PC-3 (cell line): ENCODE results near the gene NRDC. TPM values are rescaled to one million over a fixed set of nuclear protein-coding genes. Genes with fewer than 3 reads are reported as not detected.

Source experiments
- ATAC-seq: fragments of 200-7000 bp; cut with Tn5 transposase; 2 replicates; pipeline ENCODE4 v1.9.1; 2020; ENCODE audit warnings: mild to moderate bottlenecking, moderate library complexity
- BruUV-seq: library from RNA; stranded (reverse); fragments of 400-500 nt; replicated peaks from 2 replicates; lab custom pipeline; 2021; lab: Mats Ljungman, UMichigan
- CTCF ChIA-PET: fragments of 300-600 bp; sonication (Branson Sonifier 250); formaldehyde crosslinking; loops from one replicate; lab custom pipeline; 2022; ENCODE audit warnings: antibody characterized with exemption; lab: Charles Lee
- POLR2A ChIA-PET: fragments of 300-600 bp; sonication (Branson Sonifier 250); formaldehyde crosslinking; loops from one replicate; lab custom pipeline; 2022; ENCODE audit warnings: antibody characterized with exemption; ENCODE audit not compliant: unreplicated experiment; lab: Charles Lee
- DNase-seq: peaks from one replicate; pipeline ENCODE4 v3.0.0-alpha.2; 2015
- H2AFZ ChIP-seq: fragments of 300-600 bp; sonication (generic); 2 replicates; pipeline ENCODE4 v1.6.0; 2016; ENCODE audit warnings: antibody characterized with exemption, low read length
- H3F3A ChIP-seq: fragments of 300-600 bp; sonication (generic); one replicate; pipeline ENCODE4 v1.6.0; 2017; ENCODE audit warnings: antibody characterized with exemption, low read length, control low read depth, mild to moderate bottlenecking; ENCODE audit not compliant: unreplicated experiment
- H3K27ac ChIP-seq: fragments of 300-600 bp; sonication (generic); 2 replicates; pipeline ENCODE4 v1.5.1; 2016; ENCODE audit warnings: mild to moderate bottlenecking, low read length
- H3K27me3 ChIP-seq: fragments of 300-600 bp; sonication (generic); 2 replicates; pipeline ENCODE4 v1.6.1; 2016; ENCODE audit warnings: low read length, mixed read lengths
- H3K36me3 ChIP-seq: fragments of 300-600 bp; sonication (generic); 2 replicates; pipeline ENCODE4 v1.6.1; 2016; ENCODE audit warnings: low read depth, mixed run types, low read length, mixed read lengths
- H3K4me1 ChIP-seq: fragments of 300-600 bp; sonication (generic); 2 replicates; pipeline ENCODE4 v1.5.1; 2016; ENCODE audit warnings: low read length; ENCODE audit not compliant: insufficient read depth
- H3K4me2 ChIP-seq: fragments of 300-600 bp; sonication (generic); 2 replicates; pipeline ENCODE4 v1.6.0; 2016; ENCODE audit warnings: low read length
- H3K4me3 ChIP-seq: fragments of 300-600 bp; sonication (generic); 2 replicates; pipeline ENCODE4 v1.5.1; 2016; ENCODE audit warnings: mild to moderate bottlenecking, low read length, mixed read lengths
- H3K79me2 ChIP-seq: fragments of 300-600 bp; sonication (generic); 2 replicates; pipeline ENCODE4 v1.6.1; 2017; ENCODE audit warnings: low read length, mixed read lengths
- H3K9ac ChIP-seq: fragments of 300-600 bp; sonication (generic); 2 replicates; pipeline ENCODE4 v1.6.0; 2016; ENCODE audit warnings: mild to moderate bottlenecking, low read length
- H3K9me2 ChIP-seq: fragments of 300-600 bp; sonication (generic); replicated peaks from 2 replicates; pipeline ENCODE4 v1.6.1; 2016; ENCODE audit warnings: mixed run types, low read length, mixed read lengths
- H3K9me3 ChIP-seq: fragments of 300-600 bp; sonication (generic); 2 replicates; pipeline ENCODE4 v1.6.1; 2016; ENCODE audit warnings: low read length, mixed read lengths
- H4K20me1 ChIP-seq: fragments of 300-600 bp; sonication (generic); 2 replicates; pipeline ENCODE4 v1.6.1; 2016; ENCODE audit warnings: low read length, mixed read lengths
- CTCF ChIP-seq: fragments of 300-600 bp; sonication (generic); conservative IDR thresholded peaks from 2 replicates; pipeline ENCODE4 v1.5.1; 2017; ENCODE audit warnings: antibody characterized with exemption, low read depth, mild to moderate bottlenecking, low read length
- EZH2 ChIP-seq: fragments of 300-600 bp; sonication (generic); IDR thresholded peaks from one replicate; pipeline ENCODE4 v1.6.1; 2017; ENCODE audit warnings: antibody characterized with exemption, mild to moderate bottlenecking, low read length; ENCODE audit not compliant: unreplicated experiment
- EZH2phosphoT487 ChIP-seq: fragments of 300-600 bp; sonication (generic); IDR thresholded peaks from 2 replicates; pipeline ENCODE4 v1.6.1; 2018; ENCODE audit warnings: mild to moderate bottlenecking, antibody characterized with exemption, low read length, borderline replicate concordance
- intact Hi-C: fragments of 100-400 bp; cut with micrococcal nuclease; formaldehyde crosslinking; loops from 2 replicates; pipeline ENCODE4 v1.9.0; 2023
- total RNA-seq: library from RNA; depleted of rRNA; stranded (reverse); fragments of >200 nt; gene quantifications from 2 replicates; pipeline ENCODE4 v1.2.3, GENCODE V29; 2014

Gene NRDC
- total RNA-seq, 1 experiment from 2014 or later, result 96.8 TPM

DNA sequence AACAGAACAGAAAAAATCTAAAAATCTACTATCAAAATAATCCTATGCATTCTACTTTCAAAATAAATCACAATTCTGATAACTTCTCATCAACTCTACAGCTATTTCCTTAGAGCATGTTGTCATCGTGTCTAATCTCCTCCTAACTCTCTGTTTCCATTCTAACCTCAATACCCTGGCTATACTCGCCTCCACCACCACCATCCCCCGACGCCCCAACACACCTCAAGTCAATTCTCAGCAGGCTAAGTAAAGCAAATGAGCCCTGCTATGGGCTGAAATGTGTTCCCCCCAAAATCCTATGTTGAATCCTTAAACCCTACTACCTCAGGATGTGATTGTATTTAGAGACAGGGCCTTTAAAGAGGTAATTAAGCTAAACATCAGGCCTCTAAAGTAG lies 34.6 kb downstream of the NRDC start:
- Histone ChIP-seq H3K4me3 (no peak overlapping the region), H2AFZ (no peak overlapping the region), H3K9me3 (no peaks in the 10 kb centered on the region), H3K79me2 (peaks cover 49% of the 10 kb centered on the region), H3K27ac (no peak overlapping the region), H3K4me1 (no peaks in the 10 kb centered on the region), H3K27me3 (no peaks in the 10 kb centered on the region), H3K9ac (no peak overlapping the region), H3F3A (peaks cover 3% of the 10 kb centered on the region), H4K20me1 (no peaks in the 10 kb centered on the region), H3K36me3 (peaks cover 12% of the 10 kb centered on the region), H3K9me2 (no peaks in the 10 kb centered on the region), H3K4me2 (no peak overlapping the region)
- ATAC-seq (no peak), DNase-seq (no peak)
- no TSS peak for BruUV-seq
- no peak for TF ChIP-seq EZH2
- TF ChIP-seq EZH2phosphoT487, result no peak
- TF ChIP-seq CTCF, result no peak
- CTCF ChIA-PET, result no interaction called here
- POLR2A ChIA-PET, result interaction anchor here (0.5 kb wide), 1 partner anchor 1167 kb away, joined by 3 read pairs; no protein-coding TSS in a partner anchor
- intact Hi-C loops, result no loop called here

GRCh38 chr1:51842261-51842660 lies 36.3 kb downstream of the NRDC start:
- no peak overlapping the region for H3K9ac ChIP-seq

More at GRCh38 chr1:51842261-51842660, 36.3 kb downstream of the NRDC start:
- no peaks in the 10 kb centered on the region for H3K9me3 ChIP-seq
- peaks cover 45% of the 10 kb centered on the region for H3K79me2 ChIP-seq
- TF ChIP-seq EZH2 (no peak), EZH2phosphoT487 (no peak), CTCF (no peak)
- DNase-seq (peak; percentile 23), ATAC-seq (no peak)
- no peak overlapping the region for H3K4me3 ChIP-seq
- no peak overlapping the region for H3K27ac ChIP-seq
- no peaks in the 10 kb centered on the region for H3K27me3 ChIP-seq
- H3K4me1 ChIP-seq, result no peaks in the 10 kb centered on the region
- H3K4me2 ChIP-seq, result no peak overlapping the region
- POLR2A ChIA-PET, result no interaction called here
- peaks cover 3% of the 10 kb centered on the region for H3F3A ChIP-seq
- CTCF ChIA-PET, result no interaction called here
- intact Hi-C loops, result no loop called here
- H3K9me2 ChIP-seq, result no peaks in the 10 kb centered on the region
- H2AFZ ChIP-seq, result no peak overlapping the region
- H3K36me3 ChIP-seq, result peaks cover 12% of the 10 kb centered on the region
- no TSS peak for BruUV-seq
- no peaks in the 10 kb centered on the region for H4K20me1 ChIP-seq
